Activated naive CD8-positive, alpha-beta T cell (primary cell): ENCODE data around the gene UPK1A.
A peak's percentile ranks its signal among the peaks of the same experiment; 100 is the strongest.
"Not testable (repeated sequence)": the region's sequence is repeated elsewhere in the genome, so short reads cannot be mapped to it uniquely, and the experiment has no call there.

ENCODE experiments used
- H3K27ac Mint-ChIP-seq: one replicate; pipeline ENCODE4 v1.8.0; 2021; ENCODE audit warnings: mixed read lengths
- H3K27me3 Mint-ChIP-seq: one replicate; pipeline ENCODE4 v1.8.0; 2021; ENCODE audit warnings: mixed read lengths
- H3K36me3 Mint-ChIP-seq: one replicate; pipeline ENCODE4 v1.8.0; 2021; ENCODE audit warnings: mixed read lengths
- H3K4me1 Mint-ChIP-seq: one replicate; pipeline ENCODE4 v1.8.0; 2021; ENCODE audit warnings: low read depth, mixed read lengths
- H3K4me3 Mint-ChIP-seq: one replicate; pipeline ENCODE4 v1.8.0; 2021; ENCODE audit warnings: mild to moderate bottlenecking, mixed read lengths
- H3K9me3 Mint-ChIP-seq: one replicate; pipeline ENCODE4 v1.8.0; 2021; ENCODE audit warnings: low read depth, mixed read lengths

Gene UPK1A

DNA sequence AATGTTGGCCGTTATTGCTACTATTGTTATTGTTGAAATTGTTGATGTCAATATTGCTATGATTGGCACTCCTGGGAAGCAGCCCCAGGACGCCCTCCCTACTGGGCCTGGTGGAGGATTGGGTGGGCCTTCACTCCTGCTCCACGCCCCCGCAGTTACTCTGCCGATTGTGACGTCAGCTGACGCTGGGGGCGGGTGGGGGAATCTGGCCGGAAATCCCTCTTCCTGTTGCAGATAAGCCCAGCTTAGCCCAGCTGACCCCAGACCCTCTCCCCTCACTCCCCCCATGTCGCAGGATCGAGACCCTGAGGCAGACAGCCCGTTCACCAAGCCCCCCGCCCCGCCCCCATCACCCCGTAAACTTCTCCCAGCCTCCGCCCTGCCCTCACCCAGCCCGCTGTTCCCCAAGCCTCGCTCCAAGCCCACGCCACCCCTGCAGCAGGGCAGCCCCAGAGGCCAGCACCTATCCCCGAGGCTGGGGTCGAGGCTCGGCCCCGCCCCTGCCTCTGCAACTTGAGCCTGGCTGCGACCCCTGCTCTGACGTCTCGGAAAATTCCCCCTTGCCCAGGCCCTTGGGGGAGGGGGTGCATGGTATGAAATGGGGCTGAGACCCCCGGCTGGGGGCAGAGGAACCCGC lies 24.7 kb upstream of the UPK1A start, which contains the start of gene ETV2:
TSS of gene ETV2 (plus strand) at position 231 of the 637 bp plus-strand sequence. CDS start 716 bp downstream, outside the sequence.
- H3K4me3 Mint-ChIP-seq, result peak within 1 kb of the TSS; percentile 68
- no peaks in the 10 kb centered on the region for H3K9me3 Mint-ChIP-seq
- peaks cover 27% of the 10 kb centered on the region for H3K4me1 Mint-ChIP-seq
- no peaks in the 10 kb centered on the region for H3K36me3 Mint-ChIP-seq
- H3K27ac Mint-ChIP-seq, result peak within 1 kb of the TSS; percentile 43
- H3K27me3 Mint-ChIP-seq, result no peaks in the 10 kb centered on the region

DNA sequence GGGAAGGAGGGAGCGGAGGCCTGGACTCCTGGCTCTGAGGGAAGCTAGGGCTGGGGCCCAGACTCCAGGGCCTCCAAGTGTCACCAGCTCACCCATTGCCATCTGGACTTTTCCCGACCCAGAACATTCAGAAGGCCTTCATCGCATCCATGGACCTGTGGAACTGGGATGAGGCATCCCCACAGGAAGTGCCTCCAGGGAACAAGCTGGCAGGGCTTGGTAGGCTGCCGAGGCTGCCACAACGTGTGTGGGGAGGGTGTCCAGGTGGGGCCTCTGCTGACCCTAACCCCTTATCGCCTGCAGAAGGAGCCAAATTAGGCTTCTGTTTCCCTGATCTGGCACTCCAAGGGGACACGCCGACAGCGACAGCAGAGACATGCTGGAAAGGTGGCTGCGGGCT lies 24.0 kb upstream of the UPK1A start:
- no peaks in the 10 kb centered on the region for H3K27me3 Mint-ChIP-seq
- no peaks in the 10 kb centered on the region for H3K9me3 Mint-ChIP-seq
- no peaks in the 10 kb centered on the region for H3K36me3 Mint-ChIP-seq
- no peak overlapping the region for H3K27ac Mint-ChIP-seq
- H3K4me1 Mint-ChIP-seq, result peaks cover 28% of the 10 kb centered on the region
- H3K4me3 Mint-ChIP-seq, result peak overlapping the region; percentile 68

DNA sequence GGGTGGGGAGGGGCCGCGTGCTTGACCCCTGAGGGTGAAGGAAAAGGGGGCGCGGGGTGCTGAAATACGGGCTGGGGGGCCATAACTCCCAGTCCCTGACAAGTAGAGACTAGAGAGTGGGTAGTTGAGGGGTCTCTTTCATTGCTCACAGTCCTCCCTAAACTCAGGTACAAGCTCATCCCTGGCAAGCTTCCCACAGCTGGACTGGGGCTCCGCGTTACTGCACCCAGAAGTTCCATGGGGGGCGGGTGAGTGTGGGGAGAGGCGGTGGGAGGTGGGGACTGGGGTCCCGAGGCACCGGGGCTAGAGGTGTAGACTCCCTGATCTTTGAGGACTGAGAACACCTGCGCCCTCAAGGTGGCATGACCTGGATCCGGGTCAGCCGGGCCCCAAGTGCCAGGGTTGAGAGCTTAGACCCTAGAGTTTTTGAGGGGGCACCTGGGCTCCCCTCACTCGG lies 23.5 kb upstream of the UPK1A start:
- no peaks in the 10 kb centered on the region for H3K36me3 Mint-ChIP-seq

DNA sequence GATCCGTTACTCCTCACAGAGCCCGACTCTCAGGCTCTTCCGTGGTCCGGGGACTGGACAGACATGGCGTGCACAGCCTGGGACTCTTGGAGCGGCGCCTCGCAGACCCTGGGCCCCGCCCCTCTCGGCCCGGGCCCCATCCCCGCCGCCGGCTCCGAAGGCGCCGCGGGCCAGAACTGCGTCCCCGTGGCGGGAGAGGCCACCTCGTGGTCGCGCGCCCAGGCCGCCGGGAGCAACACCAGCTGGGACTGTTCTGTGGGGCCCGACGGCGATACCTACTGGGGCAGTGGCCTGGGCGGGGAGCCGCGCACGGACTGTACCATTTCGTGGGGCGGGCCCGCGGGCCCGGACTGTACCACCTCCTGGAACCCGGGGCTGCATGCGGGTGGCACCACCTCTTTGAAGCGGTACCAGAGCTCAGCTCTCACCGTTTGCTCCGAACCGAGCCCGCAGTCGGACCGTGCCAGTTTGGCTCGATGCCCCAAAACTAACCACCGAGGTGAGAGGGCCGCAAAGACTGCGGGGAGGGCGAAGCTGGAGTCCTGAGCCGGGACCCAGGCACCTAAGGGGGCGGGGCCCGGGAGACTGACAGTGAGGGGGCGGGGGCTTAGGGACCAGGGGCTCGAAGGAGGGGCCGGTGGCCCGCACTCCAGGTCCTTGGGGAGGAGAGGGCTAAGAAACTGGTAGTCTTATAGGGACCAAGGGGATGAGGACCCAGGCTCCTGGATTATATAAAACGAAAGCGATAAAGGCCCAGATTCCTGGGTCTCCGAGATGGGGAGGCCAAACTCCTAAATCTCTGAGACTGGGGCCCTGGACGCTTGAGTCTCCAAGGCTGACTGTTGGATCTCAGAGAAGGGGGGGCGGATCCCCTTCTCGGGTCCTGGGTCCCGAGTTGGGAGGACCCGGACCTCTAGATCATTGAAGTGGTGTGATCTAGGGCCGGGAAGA lies 22.8 kb upstream of the UPK1A start:
- Mint-ChIP-seq H3K4me1 (peaks cover 35% of the 10 kb centered on the region), H3K9me3 (no peaks in the 10 kb centered on the region), H3K4me3 (peak overlapping the region; percentile 85), H3K27me3 (no peaks in the 10 kb centered on the region), H3K36me3 (no peaks in the 10 kb centered on the region), H3K27ac (peak overlapping the region; percentile 76)

More for the DNA sequence above, 23.5 kb upstream of the UPK1A start:
- peaks cover 28% of the 10 kb centered on the region for H3K4me1 Mint-ChIP-seq
- no peaks in the 10 kb centered on the region for H3K9me3 Mint-ChIP-seq
- peak overlapping the region; percentile 68 for H3K4me3 Mint-ChIP-seq
- H3K27ac Mint-ChIP-seq, result no peak overlapping the region
- H3K27me3 Mint-ChIP-seq, result no peaks in the 10 kb centered on the region

DNA sequence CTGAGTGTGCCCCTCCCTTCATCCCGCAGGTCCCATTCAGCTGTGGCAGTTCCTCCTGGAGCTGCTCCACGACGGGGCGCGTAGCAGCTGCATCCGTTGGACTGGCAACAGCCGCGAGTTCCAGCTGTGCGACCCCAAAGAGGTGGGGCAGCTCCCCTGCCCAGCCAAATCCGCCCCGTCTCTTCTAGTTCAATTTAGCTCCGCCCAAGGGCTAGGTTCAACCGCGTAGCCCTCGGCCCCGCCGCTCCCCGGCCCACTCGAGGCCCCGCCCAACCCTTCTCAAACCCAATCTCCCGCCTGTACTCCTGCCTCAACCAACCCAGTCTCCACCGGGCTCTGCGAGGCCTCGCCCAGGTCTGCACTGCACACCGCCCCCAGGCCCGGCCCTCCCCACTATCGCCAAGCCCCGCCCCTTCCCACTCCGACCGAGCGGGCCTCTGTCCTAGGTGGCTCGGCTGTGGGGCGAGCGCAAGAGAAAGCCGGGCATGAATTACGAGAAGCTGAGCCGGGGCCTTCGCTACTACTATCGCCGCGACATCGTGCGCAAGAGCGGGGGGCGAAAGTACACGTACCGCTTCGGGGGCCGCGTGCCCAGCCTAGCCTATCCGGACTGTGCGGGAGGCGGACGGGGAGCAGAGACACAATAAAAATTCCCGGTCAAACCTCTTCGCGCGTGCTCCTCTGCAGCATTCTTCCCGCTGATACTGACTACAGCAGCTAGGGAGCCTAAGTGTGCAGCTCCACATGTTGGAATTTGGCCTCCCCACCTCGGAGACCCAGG lies 21.9 kb upstream of the UPK1A start:
- no peaks in the 10 kb centered on the region for H3K27me3 Mint-ChIP-seq
- H3K4me3 Mint-ChIP-seq, result peak overlapping the region; percentile 85
- H3K36me3 Mint-ChIP-seq, result no peaks in the 10 kb centered on the region
- H3K27ac Mint-ChIP-seq, result peak overlapping the region; percentile 90
- H3K4me1 Mint-ChIP-seq, result peaks cover 38% of the 10 kb centered on the region
- no peaks in the 10 kb centered on the region for H3K9me3 Mint-ChIP-seq

DNA sequence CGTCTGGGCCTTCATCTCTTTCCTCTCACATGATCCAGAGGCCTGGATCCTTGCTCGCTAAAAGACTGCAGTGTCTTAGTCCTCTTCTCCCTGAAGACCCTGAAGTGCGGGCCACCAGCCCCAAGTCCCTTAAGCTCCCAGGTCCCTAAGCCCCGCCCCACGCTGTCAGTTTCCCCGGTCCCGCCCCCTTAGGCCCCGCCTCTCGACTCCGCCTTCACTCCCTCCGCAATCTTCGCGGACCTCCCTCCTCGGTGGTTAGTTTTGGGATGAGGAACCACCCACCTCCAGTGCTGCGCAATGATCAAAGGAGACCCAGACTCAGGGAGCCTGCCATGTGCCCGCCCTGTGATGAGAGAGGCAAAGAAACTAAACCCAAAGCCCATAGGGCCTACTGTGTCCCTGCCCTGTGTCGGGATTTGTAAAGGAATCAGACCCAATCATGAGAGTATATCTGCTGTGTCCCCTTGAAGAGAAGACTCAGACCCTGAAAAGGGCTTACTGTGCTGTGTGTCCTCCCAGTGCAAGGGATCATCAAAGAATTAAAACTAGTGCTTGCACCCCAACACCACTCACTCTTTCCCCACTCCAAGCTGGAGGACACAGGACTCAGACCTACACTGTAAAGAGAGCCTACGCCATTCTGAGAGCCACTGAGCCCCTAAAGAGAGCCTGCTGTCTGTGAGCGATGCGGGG lies 21.2 kb upstream of the UPK1A start:
- H3K4me1 Mint-ChIP-seq, result peaks cover 39% of the 10 kb centered on the region

DNA sequence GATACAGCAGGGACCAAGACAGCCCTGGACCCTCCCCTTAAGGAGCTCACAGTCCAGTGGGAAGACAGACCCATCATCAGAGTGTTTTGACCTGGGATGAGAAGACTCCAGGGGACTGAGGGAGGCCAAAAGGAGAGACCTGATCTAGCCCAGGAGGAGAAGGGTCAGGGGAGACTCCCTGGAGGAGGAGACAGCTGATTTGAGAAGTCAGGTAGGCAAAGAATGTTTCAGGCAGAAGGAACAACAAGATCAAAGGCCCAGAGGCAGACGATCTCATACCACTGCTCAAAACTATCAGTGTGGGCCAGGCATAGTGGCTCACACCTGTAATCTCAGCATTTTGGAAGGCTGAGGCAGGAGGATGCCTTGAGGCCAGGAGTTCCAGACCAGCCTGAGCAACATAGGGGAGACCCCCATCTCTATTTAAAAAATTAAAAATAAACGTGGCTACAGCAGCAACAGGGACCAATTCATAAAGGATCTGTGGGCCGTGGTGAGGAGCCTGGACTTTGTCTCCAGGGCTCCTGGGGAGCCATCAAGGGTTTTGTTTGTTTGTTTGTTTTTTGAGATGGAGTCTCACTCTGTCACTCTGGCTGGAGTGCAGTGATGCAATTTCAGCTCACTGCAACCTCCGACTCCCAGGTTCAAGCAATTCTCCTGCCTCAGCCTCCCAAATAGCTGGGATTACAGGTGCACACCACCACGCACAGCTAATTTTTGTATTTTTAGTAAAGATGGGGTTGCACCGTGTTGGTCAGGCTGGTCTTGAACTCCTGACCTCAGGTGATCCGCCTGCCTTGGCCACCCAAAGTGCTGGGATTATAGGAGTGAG lies 20.4 kb upstream of the UPK1A start:
- no peak overlapping the region for H3K27ac Mint-ChIP-seq
- H3K36me3 Mint-ChIP-seq, result no peaks in the 10 kb centered on the region
- H3K4me3 Mint-ChIP-seq, result peak overlapping the region; percentile 20
- no peaks in the 10 kb centered on the region for H3K9me3 Mint-ChIP-seq
- H3K4me1 Mint-ChIP-seq, result peaks cover 45% of the 10 kb centered on the region
- H3K27me3 Mint-ChIP-seq, result no peaks in the 10 kb centered on the region

More for the DNA sequence above, 21.2 kb upstream of the UPK1A start:
- H3K4me3 Mint-ChIP-seq, result peak overlapping the region; percentile 85
- H3K27me3 Mint-ChIP-seq, result no peaks in the 10 kb centered on the region
- H3K9me3 Mint-ChIP-seq, result no peaks in the 10 kb centered on the region
- H3K27ac Mint-ChIP-seq, result peak overlapping the region; percentile 90
- no peaks in the 10 kb centered on the region for H3K36me3 Mint-ChIP-seq

DNA sequence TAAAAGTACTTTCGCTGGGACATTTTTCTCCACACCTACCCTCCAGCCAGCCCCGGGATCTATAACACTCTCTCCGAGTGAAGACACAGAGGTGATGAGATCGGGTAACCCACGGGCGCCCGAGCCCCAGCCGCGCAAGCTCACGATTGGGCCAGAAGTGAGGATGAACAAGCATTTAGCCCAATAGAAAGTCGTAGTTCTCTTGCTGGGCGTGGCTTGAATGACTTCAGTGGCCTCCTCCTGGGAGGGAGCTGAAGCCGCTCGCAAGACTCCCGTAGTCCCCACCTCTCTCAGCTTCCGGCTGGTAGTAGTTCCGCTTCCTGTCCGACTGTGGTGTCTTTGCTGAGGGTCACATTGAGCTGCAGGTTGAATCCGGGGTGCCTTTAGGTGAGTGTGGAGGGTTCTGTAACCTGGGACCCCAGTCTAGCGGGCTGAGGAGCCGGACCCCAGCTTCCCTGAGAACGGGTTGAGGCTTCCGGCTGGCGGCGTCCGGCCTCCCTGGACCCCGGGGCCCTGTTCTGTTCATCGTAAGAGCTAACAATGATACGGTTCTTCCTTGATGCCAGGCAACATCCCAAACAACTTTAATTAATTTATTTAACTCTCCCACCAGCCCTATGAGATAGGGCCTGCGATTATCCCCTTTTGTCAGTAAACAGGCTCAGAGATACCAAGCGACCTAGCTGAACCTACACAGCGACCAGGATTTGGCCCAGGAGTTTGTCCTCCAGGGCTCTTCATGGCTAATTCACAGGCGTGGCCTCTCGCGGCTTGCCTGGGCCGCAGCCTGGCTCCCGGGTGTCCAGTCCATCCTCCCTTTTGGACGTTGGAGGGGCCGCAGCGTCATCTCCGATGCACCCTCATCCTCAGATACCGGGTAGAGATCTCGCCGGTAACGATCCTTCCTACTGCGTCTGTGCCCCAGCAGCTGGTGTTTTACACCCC lies 18.0 kb upstream of the UPK1A start, which contains the start of gene COX6B1:
TSS of gene COX6B1 (plus strand) at position 307 of the 945 bp plus-strand sequence. CDS start 2,921 bp downstream, outside the sequence.
- H3K36me3 Mint-ChIP-seq, result no peaks in the 10 kb centered on the region
- H3K9me3 Mint-ChIP-seq, result no peaks in the 10 kb centered on the region
- peak within 1 kb of the TSS; percentile 94 for H3K27ac Mint-ChIP-seq
- H3K4me3 Mint-ChIP-seq, result peak within 1 kb of the TSS; percentile 98
- no peaks in the 10 kb centered on the region for H3K27me3 Mint-ChIP-seq
- H3K4me1 Mint-ChIP-seq, result peaks cover 40% of the 10 kb centered on the region

DNA sequence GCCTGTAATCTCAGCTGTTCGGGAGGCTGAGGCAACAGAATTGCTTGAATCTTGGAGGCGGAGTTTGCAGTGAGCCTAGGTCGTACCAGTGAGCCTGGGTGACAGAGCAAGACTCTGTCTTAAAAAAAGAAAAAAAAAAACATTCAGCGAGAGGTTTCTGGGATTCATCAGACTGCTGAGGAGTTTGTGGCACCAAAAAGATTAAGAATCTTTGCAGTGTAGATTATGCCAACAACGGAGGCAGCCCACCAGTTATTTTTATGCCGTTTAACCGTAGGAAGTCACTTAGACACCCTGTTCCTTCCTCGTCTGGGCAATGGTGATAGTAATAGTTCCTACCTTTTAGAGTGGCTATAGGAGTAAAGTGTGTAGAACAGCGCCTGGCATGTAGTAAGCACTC lies 15.7 kb upstream of the UPK1A start:
- no peaks in the 10 kb centered on the region for H3K9me3 Mint-ChIP-seq
- no peaks in the 10 kb centered on the region for H3K27me3 Mint-ChIP-seq
- H3K4me1 Mint-ChIP-seq, result peaks cover 31% of the 10 kb centered on the region
- no peaks in the 10 kb centered on the region for H3K36me3 Mint-ChIP-seq
- H3K4me3 Mint-ChIP-seq, result peak overlapping the region; percentile 98
- no peak overlapping the region for H3K27ac Mint-ChIP-seq

DNA sequence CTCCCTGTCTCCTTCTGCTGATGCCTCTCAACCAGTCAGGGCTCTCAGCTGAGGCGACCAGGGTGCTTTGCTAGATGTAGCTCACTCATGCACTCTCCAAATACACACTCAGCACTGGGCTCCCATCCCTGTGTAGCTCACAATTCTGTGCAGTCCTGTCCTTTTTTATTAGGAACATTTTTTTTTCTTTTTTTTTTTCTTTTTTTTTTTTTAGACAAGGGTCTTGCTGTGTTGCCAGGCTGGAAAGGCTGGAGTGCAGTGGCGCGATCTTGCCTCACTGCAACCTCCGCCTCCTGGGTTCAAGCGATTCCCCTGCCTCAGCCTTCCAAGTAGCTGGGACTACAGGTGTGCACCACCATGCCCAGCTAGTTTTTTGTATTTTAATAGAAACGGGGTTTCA lies 11.5 kb upstream of the UPK1A start:
- H3K36me3 Mint-ChIP-seq, H3K9me3 Mint-ChIP-seq, H3K27me3 Mint-ChIP-seq, H3K27ac Mint-ChIP-seq, H3K4me3 Mint-ChIP-seq: not testable (repeated sequence)
- peaks cover 21% of the 10 kb centered on the region for H3K4me1 Mint-ChIP-seq

DNA sequence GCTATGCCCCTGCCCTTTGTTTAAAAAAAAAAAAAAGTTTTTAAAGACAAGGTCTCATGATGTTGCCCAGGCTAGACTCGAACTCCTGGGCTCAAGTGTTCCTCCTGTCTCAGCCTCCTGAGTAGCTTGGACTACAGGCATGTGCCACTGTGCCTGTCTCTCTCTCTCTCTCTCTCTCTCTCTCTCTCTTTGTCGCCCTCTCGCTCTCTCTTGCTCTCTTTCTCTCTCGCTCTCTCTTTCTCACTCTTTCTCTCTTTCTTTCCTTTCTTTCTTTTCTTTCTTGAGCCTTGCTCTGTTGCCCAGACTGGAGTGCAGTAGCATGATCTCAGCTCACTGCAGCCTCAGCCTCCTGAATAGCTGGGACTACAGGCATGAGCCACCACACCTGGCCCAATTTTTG lies 10.7 kb upstream of the UPK1A start:
- no peak overlapping the region for H3K4me3 Mint-ChIP-seq
- H3K27ac Mint-ChIP-seq, result no peak overlapping the region
- H3K36me3 Mint-ChIP-seq, result peaks cover 4% of the 10 kb centered on the region

DNA sequence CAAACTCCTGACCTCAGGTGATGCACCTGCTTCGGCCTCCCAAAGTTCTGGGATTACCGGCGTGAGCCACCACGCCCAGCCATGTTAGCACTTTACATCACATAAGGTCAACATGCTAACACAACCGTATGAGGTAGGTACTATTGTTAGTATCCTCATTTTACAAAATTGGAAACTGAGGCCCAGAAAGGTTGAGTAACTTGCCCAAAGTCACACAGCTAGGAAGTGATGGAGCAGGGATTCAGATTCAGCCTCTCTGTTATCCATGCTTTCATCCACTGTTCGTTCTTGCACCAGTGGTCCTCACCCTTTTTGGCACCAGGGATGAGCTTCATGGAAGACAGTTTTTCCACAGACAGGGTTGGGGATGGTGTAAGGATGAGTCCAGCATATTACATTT lies 9.6 kb upstream of the UPK1A start:
- Mint-ChIP-seq H3K27me3 (no peaks in the 10 kb centered on the region), H3K9me3 (no peaks in the 10 kb centered on the region), H3K4me3 (no peak overlapping the region), H3K4me1 (peaks cover 9% of the 10 kb centered on the region), H3K27ac (no peak overlapping the region), H3K36me3 (peaks cover 4% of the 10 kb centered on the region)

More for the DNA sequence above, 10.7 kb upstream of the UPK1A start:
- Mint-ChIP-seq H3K4me1 (peaks cover 16% of the 10 kb centered on the region), H3K27me3 (no peaks in the 10 kb centered on the region), H3K9me3 (no peaks in the 10 kb centered on the region)
